Measurements from ENCODE around the gene PARP16. TPM values are rescaled to one million over a fixed set of nuclear protein-coding genes. Genes with fewer than 3 reads are reported as not detected.

Gene PARP16
- total RNA-seq, 2 experiments from 2014 or later, result 12.3 TPM

DNA sequence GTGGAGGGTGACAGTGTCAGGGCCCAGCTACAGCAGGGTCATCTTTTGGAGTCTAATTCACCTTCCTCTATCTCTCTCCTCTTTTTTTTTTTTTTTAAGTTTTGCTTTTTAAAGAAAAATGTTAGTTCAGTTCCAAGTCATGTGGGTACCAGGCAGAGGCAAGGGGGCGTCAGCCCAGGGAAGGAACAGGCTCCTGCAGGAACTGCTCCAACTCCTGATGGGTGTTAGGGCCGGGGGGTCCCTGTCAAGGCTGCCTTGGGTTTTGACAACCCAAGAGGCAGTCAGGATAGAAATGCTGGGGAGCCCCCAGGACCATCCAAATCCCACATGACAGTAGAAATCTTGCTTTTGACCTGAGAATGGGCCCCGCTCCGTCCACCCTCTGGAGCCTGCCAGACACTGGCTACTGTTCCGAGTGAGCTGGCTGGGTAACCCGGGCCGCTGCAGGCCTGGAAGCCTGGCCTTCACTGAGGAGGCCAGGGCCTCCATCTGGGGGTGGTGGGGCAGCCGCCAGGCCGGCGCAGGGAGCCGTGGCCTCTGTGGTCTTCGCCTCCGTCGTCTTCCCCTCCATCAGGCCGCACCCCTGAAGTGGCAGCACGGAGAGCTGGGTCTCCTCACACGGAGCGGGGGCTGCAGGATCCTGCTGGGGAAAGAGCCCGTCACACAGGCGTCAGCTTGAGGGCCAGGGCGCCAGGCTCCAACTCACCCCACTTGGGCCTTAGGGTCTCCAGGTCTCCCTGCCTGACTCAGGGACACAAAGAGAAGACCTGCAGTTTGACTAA lies 42.0 kb upstream of the PARP16 start:
- Mint-ChIP-seq H3K9me3 (no peaks in the 10 kb centered on the region), H3K4me1 (ENCODE audit: low read depth) (no peaks in the 10 kb centered on the region), H3K4me3 (no peak overlapping the region), H3K27ac (no peak overlapping the region), H3K36me3 (no peaks in the 10 kb centered on the region), H3K27me3 (peaks cover 7% of the 10 kb centered on the region)
- intact Hi-C loops (cut with micrococcal nuclease), result no loop called here
- ChIA-PET POLR2A (no interaction called here), CTCF (interaction anchor here (1.0 to 3.6 kb wide), 2 partner anchors 10 to 57 kb away, joined by 5 to 14 read pairs; no protein-coding TSS in a partner anchor)
- DNase-seq, result no peak

DNA sequence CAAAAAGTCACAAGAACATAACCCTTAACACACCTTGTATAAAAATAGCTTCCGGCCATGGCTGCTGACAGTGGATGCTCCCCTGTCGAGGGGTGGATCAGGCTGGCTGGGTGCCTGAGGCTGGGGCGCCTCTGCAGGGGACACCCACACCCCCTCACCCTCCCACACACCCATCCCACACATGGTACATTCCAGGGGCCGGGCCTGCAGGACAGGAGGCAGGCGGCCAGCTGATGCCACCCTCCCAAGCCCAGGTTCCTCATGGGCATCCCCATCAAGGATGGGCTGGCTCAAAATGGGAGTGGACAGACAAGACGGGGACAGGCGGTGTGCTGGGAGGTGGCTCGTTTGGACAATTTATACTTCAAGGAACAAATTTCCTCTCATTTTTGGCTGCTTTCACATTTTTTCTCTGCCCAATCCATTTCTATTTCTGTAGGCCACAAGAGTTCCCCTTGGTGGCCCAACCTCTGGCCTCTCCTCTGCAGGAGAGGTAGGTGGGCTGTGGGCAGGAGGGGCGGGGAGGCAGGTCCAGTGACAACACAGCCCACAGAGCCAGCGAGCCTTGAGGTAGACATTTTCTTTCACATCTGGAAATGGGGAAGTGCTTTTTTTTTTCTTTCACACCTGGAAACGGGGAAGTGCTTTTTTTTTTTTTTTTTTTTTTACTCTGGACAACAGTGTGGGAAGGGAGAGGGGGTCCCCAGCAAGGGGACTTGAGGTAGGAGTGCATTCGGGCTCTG lies 41.1 kb upstream of the PARP16 start:
- DNase-seq, result no peak
- ChIA-PET CTCF (interaction anchor here (1.5 to 3.6 kb wide), 2 partner anchors 9 to 58 kb away, joined by 4 to 14 read pairs; no protein-coding TSS in a partner anchor), POLR2A (no interaction called here)
- no peaks in the 10 kb centered on the region for H3K4me1 Mint-ChIP-seq (ENCODE audit: low read depth)
- no peaks in the 10 kb centered on the region for H3K9me3 Mint-ChIP-seq
- no peak overlapping the region for H3K4me3 Mint-ChIP-seq
- intact Hi-C loops (cut with micrococcal nuclease), result no loop called here
- H3K36me3 Mint-ChIP-seq, result no peaks in the 10 kb centered on the region
- peaks cover 7% of the 10 kb centered on the region for H3K27me3 Mint-ChIP-seq
- H3K27ac Mint-ChIP-seq, result no peak overlapping the region

DNA sequence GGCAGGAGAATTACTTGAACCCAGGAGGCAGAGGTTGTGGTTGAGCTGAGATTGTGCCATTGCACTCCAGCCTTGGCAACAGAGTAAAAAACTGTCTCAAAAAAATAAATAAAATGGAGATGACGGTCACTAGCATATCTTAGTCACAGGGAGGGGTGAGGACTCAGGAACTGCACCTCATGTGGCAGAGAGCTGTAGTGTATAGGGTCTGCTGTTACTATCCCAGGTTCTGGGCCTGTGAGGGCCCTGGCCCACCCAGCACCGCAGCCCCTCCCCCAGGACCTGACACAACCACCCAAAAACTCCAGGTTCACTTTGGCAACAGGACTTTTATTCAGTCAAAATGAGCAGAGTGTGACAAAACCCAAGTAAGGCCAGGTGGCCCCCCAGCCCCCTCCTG lies 40.1 kb upstream of the PARP16 start:
- H3K36me3 Mint-ChIP-seq, result no peaks in the 10 kb centered on the region
- no peak overlapping the region for H3K27ac Mint-ChIP-seq
- no peaks in the 10 kb centered on the region for H3K9me3 Mint-ChIP-seq
- ChIA-PET CTCF (interaction anchor here (1.5 to 3.6 kb wide), 2 partner anchors 8 to 59 kb away, joined by 4 to 14 read pairs; no protein-coding TSS in a partner anchor), POLR2A (no interaction called here)
- no peaks in the 10 kb centered on the region for H3K4me1 Mint-ChIP-seq (ENCODE audit: low read depth)
- no peak overlapping the region for H3K4me3 Mint-ChIP-seq
- no peak for DNase-seq
- intact Hi-C loops (cut with micrococcal nuclease), result no loop called here
- peaks cover 9% of the 10 kb centered on the region for H3K27me3 Mint-ChIP-seq

DNA sequence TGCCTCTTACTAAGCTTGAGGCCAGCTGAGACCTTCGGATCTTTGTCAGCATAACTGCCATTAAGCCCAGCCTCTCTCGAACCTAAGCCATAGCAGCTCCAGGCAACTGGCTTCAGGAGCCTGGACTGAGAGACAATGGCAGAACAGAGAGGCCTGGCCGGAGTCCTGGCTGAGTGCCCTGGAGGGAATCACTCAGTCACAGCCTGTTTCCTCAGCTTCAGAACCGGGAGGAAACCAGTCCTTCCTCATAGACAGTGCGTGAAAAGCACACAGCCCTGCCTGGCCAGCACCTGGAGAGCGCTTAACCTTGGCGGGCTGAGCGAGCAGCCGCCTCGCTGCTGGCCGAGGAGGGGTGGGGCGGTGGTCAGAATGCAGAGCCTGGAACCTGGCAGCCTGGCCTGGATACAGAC lies 39.4 kb upstream of the PARP16 start:
- POLR2A ChIA-PET, result interaction anchor here (1.1 kb wide), 1 partner anchor 21 kb away, joined by 3 read pairs; the partner anchor contains the start of gene RNU5B-1
- H3K27ac Mint-ChIP-seq, result no peak overlapping the region
- H3K4me1 Mint-ChIP-seq (ENCODE audit: low read depth), result no peaks in the 10 kb centered on the region
- CTCF ChIA-PET, result interaction anchor here (0.9 to 3.6 kb wide), 2 partner anchors 12 to 59 kb away, joined by 3 to 14 read pairs; no protein-coding TSS in a partner anchor
- H3K36me3 Mint-ChIP-seq, result no peaks in the 10 kb centered on the region
- no peaks in the 10 kb centered on the region for H3K9me3 Mint-ChIP-seq
- no peak overlapping the region for H3K4me3 Mint-ChIP-seq
- DNase-seq, result no peak
- intact Hi-C loops (cut with micrococcal nuclease), result no loop called here
- H3K27me3 Mint-ChIP-seq, result peaks cover 7% of the 10 kb centered on the region

DNA sequence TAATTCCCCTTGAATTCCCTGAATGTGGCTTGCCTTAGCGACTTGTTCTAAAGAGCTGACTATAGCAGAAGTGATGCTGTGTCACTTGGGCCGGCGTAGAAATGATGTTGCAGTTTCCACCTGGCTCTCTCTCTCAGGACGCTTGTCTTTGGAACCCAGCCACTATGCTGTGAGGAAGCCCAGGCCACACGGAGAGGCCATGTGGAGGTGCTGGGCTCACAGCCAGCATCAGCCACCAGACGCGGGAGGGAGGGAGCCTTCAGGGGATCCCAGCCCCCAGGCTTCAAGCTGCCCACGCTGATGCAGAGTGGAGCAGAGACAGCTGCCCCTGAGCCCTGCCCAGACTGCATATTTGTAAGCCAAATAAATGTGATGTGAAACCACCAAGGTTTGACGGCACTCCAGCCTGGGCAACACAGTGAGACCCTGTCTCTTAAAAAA lies 36.4 kb upstream of the PARP16 start:
- ChIA-PET CTCF (interaction anchor here (6.2 to 11.4 kb wide), 2 partner anchors 64 to 77 kb away, joined by 50 to 186 read pairs; no protein-coding TSS in a partner anchor), POLR2A (no interaction called here)
- no peak for DNase-seq
- H3K36me3 Mint-ChIP-seq, result no peaks in the 10 kb centered on the region
- H3K27me3 Mint-ChIP-seq, result peaks cover 4% of the 10 kb centered on the region
- H3K9me3 Mint-ChIP-seq, result no peaks in the 10 kb centered on the region
- H3K4me3 Mint-ChIP-seq, result no peak overlapping the region
- intact Hi-C loops (cut with micrococcal nuclease), result no loop called here
- no peak overlapping the region for H3K27ac Mint-ChIP-seq
- H3K4me1 Mint-ChIP-seq (ENCODE audit: low read depth), result no peaks in the 10 kb centered on the region

DNA sequence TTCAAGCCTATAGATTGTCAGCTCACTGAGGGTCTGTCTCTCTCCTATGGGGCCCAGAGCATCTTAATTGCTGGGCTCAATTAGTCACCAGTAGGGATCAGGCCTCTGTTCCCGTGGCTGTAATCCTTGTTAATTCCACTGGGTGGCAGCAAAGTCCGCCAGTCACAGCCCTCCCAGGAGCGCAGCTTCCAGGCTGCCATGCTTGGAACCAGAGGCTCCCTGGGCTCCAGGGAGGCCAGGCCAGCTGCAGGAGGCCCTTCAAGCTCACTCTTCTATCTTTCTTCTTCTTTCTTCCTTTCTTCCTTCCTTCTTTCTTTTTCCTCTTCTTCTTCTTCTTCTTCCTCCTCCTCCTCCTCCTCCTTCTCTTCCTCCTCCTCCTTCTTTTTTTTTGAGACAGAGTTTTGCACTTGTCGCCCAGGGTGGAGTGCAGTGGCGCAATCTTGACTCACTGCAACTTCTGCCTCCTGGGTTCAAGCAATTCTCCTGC lies 32.2 kb upstream of the PARP16 start:
- intact Hi-C loops (cut with micrococcal nuclease), result loop anchor here (1.0 kb wide), 2 partner anchors 66 to 81 kb away; no protein-coding TSS in a partner anchor
- POLR2A ChIA-PET, result interaction anchor here (0.6 to 1.8 kb wide), 3 partner anchors 13 to 180 kb away, joined by 3 to 8 read pairs (median 4); partner anchors contain the start of gene RNU5B-1
- no peaks in the 10 kb centered on the region for H3K4me1 Mint-ChIP-seq (ENCODE audit: low read depth)

DNA sequence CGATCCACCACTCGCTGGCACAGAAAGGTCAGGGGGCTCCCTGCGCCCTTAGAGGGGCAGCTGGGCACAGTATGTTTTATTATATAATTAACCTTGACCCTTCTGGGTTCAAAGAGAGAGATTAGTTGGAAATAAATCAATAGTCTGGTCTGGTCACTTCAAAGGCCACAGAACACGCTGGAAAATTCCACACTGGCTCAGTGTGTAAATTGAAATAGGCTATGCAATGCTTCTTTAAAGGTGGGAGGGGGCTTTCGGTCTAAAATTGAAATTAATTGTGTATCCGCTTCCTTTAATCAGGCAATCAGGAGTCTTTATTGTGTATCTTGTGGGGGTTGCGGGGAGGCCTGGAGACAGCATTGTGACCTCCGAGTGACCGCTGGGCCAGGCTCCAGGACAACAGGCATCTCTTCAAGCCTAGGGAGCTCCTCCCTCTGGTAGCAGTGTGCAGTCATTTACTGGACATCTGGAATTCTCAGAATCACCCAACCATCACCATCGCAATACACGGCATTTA lies 25.8 kb upstream of the PARP16 start:
- intact Hi-C loops (cut with micrococcal nuclease), result no loop called here
- Mint-ChIP-seq H3K27ac (no peak overlapping the region), H3K9me3 (no peaks in the 10 kb centered on the region), H3K4me1 (ENCODE audit: low read depth) (no peaks in the 10 kb centered on the region), H3K4me3 (no peak overlapping the region), H3K27me3 (no peaks in the 10 kb centered on the region), H3K36me3 (no peaks in the 10 kb centered on the region)
- no peak for DNase-seq
- ChIA-PET POLR2A (interaction anchor here (0.9 kb wide), 1 partner anchor 8 kb away, joined by 3 read pairs; the partner anchor contains the start of gene RNU5B-1), CTCF (no interaction called here)

More for the DNA sequence above, 32.2 kb upstream of the PARP16 start:
- DNase-seq, result peak; percentile 88
- Mint-ChIP-seq H3K27me3 (peaks cover 2% of the 10 kb centered on the region), H3K4me3 (no peak overlapping the region), H3K36me3 (no peaks in the 10 kb centered on the region), H3K9me3 (no peaks in the 10 kb centered on the region), H3K27ac (no peak overlapping the region)
- CTCF ChIA-PET, result interaction anchor here (0.7 to 11.4 kb wide), 20 partner anchors 9 to 973 kb away, joined by 3 to 186 read pairs (median 4); partner anchors contain the start of genes PARP16 and RNU5B-1

DNA sequence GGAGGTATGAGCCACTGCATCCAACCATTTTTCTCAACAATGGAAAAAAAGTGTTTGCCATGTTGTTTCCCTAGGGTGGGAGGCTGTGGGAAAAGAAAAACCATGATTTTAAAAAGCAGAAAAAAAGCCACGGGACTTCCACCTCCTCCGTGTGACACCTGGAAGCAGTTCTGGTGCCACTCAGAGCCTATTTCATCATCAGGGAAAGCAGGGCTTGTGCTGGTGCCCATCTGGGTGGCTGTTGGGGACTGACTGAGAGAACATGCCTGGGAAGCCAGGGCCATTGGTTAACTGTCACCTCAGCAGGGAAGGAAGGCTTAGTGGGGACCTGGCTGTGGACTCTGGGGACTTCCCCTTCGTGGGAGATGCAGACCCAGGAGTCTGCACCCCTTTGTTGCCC lies 25.1 kb upstream of the PARP16 start:
- Mint-ChIP-seq H3K4me3 (no peak overlapping the region), H3K27me3 (no peaks in the 10 kb centered on the region), H3K36me3 (no peaks in the 10 kb centered on the region), H3K4me1 (ENCODE audit: low read depth) (no peaks in the 10 kb centered on the region), H3K27ac (no peak overlapping the region), H3K9me3 (no peaks in the 10 kb centered on the region)
- ChIA-PET POLR2A (no interaction called here), CTCF (no interaction called here)
- no peak for DNase-seq
- intact Hi-C loops (cut with micrococcal nuclease), result no loop called here

DNA sequence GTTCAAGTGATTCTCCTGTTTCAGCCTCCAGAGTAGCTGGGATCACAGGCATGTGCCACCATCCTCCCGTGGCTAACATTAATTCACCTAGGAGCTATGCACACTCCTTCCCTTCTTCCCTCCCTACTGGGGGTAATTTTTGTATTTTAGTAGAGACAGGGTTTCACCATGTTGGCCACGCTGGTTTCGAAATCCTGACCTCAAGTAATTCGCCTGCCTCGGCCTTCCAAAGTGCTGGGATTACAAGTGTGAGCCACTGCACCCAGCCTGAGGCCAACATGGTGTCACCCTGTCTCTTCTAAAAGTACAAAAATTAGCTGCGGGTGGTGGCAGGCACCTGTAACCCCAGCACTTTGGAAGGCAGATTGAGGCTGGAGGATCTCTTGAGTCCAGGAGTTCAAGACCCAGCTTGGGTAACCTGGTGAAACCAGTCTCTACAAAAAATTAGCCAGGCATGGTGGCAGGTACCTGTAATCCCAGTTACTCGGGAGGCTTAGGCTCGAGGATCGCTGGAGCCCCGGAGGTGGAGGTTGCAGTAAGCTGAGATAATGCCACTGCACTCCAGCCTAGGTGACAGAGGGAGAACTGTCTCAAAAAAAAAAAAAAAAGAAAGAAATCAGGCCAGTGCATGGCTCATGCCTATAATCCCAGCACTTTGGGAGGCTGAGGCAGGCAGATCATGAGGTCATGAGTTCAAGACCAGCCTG lies 23.9 kb upstream of the PARP16 start:
- peaks cover 2% of the 10 kb centered on the region for H3K4me1 Mint-ChIP-seq (ENCODE audit: low read depth)
- DNase-seq, result no peak
- ChIA-PET CTCF (no interaction called here), POLR2A (no interaction called here)
- no peaks in the 10 kb centered on the region for H3K9me3 Mint-ChIP-seq
- no peak overlapping the region for H3K4me3 Mint-ChIP-seq
- no peaks in the 10 kb centered on the region for H3K36me3 Mint-ChIP-seq
- H3K27me3 Mint-ChIP-seq, result no peaks in the 10 kb centered on the region
- no peak overlapping the region for H3K27ac Mint-ChIP-seq
- intact Hi-C loops (cut with micrococcal nuclease), result no loop called here

DNA sequence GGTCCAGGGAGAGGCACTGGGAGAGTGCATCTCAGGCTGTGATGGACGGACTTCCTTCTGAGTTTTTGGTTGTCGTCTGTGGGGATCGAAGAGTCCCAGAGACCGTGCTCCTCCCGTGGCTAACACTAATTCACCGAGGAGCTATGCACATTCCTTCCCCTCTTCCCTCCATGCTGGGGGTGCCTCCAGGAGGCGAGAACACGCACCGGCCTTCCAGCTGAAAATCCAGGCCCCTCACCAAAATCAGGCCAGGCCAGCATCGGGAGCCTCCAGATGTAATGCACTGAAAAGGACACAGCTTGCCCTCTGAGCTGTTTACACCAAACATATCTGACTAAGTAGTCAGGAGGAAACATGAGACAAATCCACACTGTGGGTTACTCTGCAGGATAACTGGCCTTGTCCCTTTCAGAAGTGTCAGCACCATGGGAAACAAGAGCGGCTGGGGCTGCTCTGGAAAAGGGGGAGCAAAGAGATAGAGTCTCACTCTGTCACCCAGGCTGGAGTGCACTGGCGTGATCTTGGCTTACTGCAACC lies 23.3 kb upstream of the PARP16 start:
- CTCF ChIA-PET, result interaction anchor here (0.7 kb wide), 1 partner anchor 24 kb away, joined by 3 read pairs; no protein-coding TSS in a partner anchor
- no peaks in the 10 kb centered on the region for H3K9me3 Mint-ChIP-seq
- no peak overlapping the region for H3K27ac Mint-ChIP-seq
- H3K36me3 Mint-ChIP-seq, result no peaks in the 10 kb centered on the region
- POLR2A ChIA-PET, result no interaction called here
- intact Hi-C loops (cut with micrococcal nuclease), result no loop called here
- H3K4me3 Mint-ChIP-seq, result no peak overlapping the region
- H3K27me3 Mint-ChIP-seq, result no peaks in the 10 kb centered on the region
- DNase-seq, result no peak
- peaks cover 7% of the 10 kb centered on the region for H3K4me1 Mint-ChIP-seq (ENCODE audit: low read depth)

DNA sequence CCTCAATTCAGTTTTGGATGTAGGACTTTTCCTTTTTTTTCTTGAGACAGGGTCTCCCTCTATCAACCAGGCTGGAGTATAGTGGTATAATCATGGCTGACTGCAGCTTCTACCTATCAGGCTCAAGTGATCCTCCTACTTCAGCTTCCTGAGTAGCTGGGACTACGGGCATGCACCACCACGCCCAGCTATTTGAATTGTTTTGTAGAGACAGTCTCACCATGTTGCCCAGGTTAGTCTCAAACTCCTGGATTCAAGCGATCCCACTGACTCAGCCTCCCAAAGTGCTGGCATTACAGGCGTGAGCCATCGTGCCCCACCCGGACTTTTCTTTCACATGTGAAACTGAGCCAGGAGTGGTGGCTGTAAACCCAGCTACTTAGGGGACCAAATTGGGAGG lies 21.3 kb upstream of the PARP16 start:
- ChIA-PET CTCF (interaction anchor here (0.6 to 1.6 kb wide), 7 partner anchors 11 to 979 kb away, joined by 3 to 9 read pairs (median 3); no protein-coding TSS in a partner anchor), POLR2A (no interaction called here)
- no peak overlapping the region for H3K27ac Mint-ChIP-seq
- H3K9me3 Mint-ChIP-seq, result no peaks in the 10 kb centered on the region
- no peak for DNase-seq
- peaks cover 2% of the 10 kb centered on the region for H3K27me3 Mint-ChIP-seq
- intact Hi-C loops (cut with micrococcal nuclease), result no loop called here
- H3K4me3 Mint-ChIP-seq, result no peak overlapping the region
- H3K4me1 Mint-ChIP-seq (ENCODE audit: low read depth), result peaks cover 12% of the 10 kb centered on the region
- H3K36me3 Mint-ChIP-seq, result peaks cover 3% of the 10 kb centered on the region
